NCI-H748 (cell line): ENCODE data around the gene ZNF165.
A peak's percentile ranks its signal among the peaks of the same experiment; 100 is the strongest.
"Not testable (repeated sequence)": the region's sequence is repeated elsewhere in the genome, so short reads cannot be mapped to it uniquely, and the experiment has no call there.

ENCODE experiments used
- DNase-seq: peaks from one replicate; lab custom pipeline; 2025; ENCODE audit not compliant: unreplicated experiment; lab: John Stamatoyannopoulos, UW

The ZNF165 gene

DNA sequence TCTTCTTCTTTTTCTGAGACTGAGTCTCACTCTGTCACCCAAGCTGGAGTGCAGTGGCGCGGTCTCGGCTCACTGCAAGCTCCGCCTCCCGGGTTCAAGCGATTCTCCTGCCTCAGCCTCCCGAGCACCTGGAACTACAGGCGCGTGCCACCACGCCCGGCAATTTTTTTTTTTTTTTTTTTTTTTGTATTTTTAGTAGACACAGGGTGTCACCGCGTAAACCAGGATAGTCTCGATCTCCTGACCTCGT is at the start of gene ZNF165:
ZNF165 (plus strand) TSS at position 188 of the 250 bp plus-strand sequence. CDS start 4,913 bp downstream, outside the sequence.
- not testable (repeated sequence) for DNase-seq

DNA sequence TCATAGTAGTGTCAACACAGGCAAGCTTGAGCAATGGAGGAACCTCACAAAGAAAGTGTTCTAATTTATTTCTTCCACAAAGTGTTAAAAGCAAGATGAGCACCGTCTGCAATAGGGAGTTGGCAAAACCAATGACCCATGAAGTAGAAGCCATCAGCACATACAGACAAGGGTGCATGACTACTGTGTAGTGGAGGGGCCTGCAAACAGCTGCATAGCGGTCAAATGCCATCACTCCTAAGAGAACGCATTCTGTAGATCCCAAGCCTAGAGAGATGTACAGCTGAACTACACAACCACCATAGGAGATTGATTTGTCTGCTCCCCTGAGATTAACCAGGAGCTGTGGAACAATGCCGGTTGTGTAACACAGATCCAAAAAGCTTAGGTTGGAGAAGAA is 26.8 kb upstream of the ZNF165 start:
- no peak for DNase-seq

DNA sequence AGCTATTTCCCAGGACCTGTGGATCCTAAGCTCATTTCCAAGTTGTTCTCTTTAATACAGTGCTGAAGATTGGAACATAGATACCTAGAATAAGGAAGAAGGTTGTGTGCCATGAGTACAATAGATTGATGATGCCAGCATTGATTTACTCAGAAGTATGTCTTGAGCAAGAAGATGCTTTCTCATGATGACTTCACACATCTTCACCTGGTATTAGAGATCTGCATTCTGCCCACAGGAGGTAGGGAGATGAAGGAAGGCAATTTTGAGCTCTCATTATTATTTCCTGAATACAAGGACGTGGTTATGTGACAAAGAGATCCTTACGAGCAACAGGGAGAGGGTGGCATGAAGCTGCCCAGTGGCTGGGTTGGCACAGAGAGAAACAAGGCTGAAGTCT is 20.0 kb upstream of the ZNF165 start:
- no peak for DNase-seq

DNA sequence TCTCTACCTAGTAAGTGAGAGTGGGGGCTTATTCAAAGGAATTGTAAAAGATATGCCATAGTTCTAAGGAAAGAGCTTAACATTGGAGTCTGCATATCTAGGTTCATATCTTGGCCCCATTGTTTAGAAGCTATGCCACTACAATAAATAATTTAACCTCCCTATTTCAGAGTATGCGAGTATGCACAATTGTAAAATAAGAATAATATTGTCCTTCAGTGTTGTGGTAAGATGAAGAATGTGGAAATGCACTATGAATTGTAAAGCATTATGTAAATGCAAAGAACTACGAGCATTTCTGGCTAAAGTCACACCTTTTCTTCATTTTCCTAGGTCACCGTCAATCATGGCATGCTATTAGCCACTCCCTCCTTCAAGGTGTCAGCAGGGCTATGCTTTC is 16.1 kb upstream of the ZNF165 start:
- no peak for DNase-seq

DNA sequence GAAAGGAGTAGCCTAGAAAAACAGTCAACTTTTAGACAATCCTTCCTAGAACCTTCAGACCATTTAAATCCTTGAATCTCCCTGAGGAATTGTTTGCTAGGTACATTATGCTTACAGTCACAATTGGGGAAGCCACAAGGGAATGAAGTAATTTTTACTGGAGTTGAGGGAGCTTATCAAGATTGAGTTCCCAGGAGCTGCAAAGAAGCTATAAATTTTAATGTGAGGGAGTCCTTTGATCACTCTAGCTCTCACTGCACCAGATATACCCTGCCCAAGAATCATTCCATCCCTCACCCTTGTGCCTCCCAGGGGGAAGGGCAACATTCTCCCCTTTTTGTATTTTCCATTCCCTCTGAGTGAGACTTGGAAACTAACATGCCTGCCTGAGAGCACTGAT is 12.3 kb upstream of the ZNF165 start:
- no peak for DNase-seq

DNA sequence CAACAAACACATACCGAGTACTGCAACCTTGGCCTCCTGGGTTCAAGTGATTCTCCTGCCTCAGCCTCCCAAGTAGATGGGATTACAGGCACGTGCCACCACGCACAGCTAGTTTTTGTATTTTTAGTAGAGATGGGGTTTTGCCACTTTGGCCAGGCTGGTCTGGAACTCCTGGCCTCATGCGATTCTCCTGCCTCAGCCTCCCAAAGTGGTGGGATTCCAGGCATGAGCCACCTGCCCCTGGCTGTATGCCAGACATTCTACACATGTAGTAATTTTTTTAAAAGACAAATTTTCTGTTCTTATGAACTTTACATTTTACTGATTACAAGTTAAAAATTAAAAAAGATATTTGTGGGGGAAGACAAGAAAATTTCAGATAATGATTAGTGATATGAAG is 9.4 kb upstream of the ZNF165 start:
- not testable (repeated sequence) for DNase-seq

DNA sequence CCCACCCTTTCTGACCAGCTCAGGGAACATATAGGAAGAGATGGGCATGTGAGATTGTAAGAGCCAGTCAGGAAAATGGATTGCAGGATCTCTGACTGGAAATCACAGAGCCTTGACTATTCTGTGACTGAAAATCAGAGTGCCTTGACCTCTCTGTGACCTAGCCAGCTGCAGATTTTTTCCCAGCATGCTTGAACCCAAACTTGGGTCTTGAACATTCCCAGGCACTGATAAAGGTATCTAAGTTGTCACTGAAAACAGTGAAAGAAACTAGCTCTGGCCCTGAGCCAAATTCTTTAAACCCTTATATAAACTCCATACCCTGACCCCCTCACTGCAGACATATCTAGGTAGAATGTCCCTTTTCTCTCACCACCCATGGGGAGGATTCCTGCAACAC is 2.3 kb upstream of the ZNF165 start:
- no peak for DNase-seq

DNA sequence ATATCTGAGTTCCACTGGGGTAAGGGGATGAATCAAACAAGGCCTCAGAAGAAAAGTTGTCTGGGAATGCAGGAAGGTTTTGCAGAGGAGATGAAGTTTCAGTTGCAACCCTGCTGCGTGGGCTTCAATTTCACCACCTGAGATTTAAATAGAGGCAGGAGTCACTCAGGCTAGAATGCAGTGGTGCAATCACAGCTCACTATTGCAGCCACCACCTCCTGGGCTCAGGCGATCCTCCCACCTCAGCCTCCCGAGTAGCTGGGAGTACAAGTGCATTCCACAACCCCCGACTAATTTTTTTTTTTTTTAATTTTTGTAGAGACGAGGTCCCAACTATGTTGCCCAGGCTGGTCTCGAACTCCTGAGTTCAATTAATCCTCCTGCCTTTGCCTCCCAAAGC is 1.5 kb upstream of the ZNF165 start:
- DNase-seq = no peak

DNA sequence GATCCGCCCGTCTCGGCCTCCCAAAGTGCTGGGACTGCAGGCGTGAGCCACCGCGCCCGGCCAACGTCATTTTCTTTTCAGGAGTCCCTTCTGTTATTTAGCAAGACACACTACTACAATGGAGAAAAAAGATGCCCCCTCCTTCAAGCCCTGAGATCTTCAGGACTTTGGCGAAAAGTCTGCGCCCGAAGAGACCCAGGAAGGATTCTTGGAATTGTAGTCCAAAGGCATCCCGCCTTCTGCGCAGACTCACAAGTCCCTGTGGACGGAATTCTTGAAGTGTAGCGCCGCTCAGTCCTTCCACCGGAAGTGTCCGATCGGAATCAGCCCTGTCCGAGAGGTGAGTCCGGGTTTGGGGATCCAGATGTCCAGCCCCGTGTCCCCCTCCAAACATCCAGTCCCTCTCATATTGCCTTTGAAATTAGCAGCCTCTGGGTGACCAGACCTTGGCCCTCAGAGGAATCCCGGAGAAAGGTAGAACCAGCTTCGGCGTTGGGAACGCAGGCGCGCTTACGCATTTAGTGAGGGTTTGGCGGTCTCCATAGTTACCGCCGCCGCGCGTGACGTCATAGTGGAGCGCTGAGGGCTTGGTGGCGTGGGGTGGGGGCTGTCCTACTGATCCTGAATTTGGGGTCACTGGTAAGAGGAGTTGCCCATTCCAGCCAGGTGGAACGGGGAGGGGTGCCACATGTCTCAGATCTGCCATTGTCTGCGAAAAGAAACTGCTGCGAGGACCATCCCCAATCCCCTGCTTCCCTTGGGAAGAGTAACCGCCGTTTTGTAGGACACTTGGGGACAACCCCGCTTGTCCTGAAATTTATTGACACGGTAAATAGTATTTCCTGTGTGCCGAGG is 490 bp downstream of the ZNF165 start:
- peak; percentile 97 for DNase-seq

DNA sequence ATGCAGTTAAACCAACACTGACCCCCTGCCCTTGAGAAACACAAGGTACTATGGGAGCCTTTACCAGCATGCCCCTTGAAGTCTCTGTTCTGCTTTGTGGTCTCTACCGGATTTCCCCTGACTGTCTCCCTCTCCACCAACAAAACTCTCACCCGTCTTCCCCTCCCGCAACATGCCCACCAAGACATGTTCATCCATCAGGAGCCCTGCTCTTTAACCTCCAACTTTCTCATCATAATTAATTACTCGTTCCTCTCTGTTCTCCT is 1.1 kb downstream of the ZNF165 start:
- DNase-seq = no peak

DNA sequence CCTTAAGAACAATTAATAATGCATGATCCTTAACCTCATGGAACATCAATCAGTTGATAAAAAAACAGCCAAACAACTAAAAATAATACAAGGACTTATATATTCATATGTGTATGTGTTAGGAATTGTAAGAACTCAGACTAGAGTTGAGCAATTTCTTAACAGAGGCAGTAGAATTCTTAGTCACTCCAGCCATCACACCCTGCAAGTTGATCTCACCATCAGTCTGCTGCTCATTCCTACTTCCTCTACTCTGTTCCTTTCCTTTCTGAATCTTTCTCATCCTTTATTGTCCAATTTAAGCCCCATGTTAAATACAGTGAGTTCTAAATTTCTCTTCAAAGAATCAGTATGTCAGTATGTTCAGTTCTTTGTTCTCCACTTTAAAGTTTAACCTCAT is 2.6 kb downstream of the ZNF165 start:
- no peak for DNase-seq

DNA sequence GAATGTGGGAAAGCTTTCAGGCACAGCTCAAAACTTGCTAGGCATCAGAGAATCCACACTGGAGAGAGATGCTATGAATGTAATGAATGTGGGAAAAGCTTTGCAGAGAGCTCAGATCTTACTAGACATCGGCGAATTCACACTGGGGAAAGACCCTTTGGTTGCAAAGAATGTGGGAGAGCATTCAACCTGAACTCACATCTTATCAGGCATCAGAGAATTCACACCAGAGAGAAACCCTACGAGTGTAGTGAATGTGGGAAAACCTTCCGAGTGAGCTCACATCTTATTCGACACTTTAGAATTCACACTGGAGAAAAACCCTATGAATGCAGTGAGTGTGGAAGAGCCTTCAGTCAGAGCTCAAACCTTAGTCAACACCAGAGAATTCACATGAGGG is 8.7 kb downstream of the ZNF165 start:
- no peak for DNase-seq

DNA sequence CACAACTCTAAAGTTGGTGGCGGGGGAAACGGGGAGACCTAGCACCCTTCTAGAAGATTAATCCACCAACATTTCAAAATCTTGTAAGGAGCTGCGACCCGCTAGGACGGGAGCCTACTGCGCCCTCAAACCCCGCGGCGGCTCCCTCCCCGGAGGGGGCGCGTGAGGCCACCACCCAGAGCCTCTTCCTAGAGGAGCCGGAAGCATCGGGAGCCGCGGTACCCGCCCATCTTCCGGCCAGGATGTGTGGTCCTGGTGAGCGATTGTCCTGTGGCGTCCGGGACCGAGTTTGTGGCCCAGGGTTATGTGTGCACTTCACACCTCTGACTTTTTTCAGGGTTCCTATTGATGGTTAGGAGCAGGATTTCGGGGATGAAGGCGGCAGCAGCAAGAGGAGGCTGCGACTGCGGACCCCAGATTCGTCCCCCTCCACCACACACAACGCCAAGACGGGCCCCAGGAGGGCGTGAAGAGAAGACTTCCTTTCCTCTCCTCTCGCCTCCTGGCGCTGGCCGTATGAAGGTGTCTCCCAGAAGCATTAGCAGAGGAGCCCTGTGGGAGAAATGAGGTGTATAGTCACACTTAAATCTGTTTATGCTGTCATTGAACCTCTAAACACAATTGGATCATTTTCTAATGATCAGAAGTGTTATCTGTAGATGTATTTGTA is 10.7 kb downstream of the ZNF165 start:
- no peak for DNase-seq

DNA sequence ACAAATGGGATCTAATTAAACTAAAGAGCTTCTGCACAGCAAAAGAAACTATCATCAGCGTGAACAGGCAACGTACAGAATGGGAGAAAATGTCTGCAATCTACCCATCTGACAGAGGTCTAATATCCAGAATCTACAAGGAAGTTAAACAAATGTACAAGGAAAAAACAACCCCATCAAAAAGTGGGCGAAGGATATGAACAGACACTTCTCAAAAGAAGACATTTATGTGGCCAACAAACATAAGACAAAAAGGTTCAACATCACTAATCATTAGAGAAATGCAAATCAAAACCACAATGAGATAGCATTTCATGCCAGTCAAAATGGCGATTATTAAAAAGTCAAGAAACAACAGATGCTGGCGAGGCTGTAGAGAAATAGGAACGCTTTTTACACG is 21.9 kb downstream of the ZNF165 start:
- DNase-seq = not testable (repeated sequence)

DNA sequence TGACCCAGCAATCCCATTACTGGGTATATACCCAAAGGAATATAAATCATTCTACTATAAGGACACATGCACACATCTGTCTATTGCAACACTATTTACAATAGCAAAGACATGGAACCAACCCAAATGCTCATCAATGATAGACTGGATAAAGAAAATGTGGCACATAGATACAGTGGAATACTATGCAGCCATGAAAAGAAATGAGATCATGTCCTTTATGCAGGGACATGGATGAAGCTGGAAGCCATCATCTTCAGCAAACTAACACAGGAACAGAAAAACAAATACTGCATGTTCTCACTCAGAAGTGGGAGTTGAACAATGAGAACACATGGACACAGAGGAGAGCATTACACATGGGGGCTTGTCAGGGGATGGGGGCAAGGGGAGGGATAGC is 22.3 kb downstream of the ZNF165 start:
- DNase-seq = not testable (repeated sequence)

DNA sequence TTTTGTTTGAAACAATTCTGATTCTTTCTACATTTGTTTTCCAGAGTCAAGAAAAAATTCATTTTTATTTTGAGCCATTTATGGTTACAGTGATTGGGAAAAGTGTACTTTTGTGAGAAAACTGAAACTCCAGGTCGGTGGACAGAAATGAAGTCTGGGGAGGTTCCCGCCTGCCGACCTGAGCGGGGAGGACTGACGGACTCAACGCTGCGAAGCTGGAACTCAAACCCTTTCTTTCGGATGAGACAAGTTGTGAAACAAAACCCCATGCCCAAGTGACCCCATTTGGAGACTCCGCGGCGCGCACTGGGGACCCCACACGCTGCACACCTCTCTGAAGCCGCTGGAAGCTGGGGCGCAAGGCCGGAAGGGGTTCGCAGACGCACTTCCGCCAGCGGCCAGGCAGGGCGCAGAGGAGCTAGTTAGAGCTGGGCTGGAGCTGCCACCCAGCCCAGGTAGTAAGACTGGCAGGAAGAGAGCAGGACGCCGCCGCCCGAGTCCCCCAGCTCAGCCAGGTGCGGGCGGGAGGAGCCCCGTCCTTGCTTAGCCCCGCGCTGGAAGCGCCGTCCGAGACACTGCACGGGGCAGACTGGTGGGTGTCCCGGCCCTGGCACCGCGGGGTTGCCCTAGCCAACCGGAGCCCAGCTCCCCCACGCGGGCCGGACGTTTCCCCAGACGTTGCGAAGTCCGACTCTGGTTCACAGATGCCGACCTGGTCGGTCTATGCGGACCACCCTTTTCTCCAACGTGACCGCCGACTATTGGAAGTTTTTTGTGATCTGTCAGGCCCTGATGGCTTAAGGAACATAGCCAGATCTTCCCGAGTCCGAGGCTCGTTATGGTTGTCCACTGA is 24.2 kb downstream of the ZNF165 start:
- peak; percentile 94 for DNase-seq

DNA sequence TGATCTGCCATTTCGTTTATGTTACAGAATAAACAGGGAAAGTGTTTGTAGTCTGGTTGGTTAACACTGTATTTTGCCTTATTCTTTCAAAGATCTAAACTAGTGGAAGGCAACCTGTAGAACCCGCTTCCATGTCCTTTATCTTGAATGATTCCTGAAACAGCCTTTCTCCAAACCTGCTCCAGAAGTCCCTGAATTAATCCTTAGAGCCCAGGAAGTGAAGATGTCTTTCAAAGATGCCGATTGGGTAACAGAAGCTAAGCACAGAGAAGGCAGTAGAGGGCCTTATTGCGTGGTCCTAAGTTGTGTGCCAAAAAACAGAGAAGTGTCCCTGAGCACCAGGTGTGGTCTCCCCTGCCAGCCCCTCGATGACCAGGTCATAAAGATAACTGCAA is 24.9 kb downstream of the ZNF165 start:
- peak; percentile 52 for DNase-seq

DNA sequence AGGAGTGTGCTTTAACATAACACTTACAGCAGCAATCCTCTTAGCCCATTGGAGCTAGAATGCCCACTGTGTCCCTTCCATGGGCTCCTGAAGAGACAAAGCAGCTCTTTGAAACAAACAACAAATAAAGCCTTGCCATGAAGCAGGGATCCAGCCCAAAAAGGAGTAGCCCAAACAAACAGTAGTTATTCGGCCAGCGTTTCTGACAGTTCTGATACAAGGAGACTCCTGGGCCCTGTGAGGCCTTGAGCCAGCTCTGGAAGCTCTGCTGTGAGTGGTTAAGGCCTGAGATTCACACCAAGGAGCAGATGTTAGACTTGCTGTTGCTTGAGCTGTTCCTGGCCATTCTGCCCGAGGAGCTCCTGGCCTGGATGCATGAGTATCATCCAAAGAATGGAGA is 27.1 kb downstream of the ZNF165 start:
- no peak for DNase-seq

DNA sequence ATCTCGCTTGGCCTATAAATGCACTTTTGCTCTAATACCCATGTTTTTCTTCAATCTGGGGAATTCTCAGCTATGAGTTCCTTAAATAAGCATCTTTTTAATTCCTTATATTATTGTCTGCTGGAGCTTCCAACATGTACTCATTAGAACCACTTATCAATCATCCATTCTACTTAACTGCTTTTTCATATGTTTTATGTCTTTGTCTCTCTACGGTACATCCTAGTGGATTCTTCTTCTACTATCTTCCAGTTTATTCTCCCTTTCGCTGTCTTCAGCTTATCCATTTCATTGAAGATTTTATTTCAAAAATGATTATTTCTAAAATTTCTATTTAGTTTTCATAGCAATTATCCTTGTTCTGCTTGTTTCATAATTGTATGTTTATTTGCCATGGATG is 31.6 kb downstream of the ZNF165 start:
- no peak for DNase-seq

DNA sequence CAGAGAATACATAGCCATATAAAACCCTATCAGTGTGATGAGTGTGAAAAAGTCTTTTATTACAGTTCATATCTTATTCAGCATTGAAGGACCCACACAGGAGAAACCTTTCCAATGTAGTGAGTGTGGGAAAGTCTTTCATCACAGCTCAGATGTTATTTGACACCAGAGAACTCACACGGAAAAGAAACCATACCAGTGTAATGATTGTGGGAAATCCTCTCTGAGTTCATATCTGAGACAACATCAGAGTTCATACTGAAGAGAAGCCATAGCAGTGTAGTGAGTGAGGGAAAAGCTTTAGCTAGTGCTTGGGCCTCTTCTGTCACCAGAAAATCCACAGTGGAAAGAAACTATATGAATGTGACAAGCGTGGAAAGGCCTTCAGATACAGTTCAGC is 35.4 kb downstream of the ZNF165 start:
- no peak for DNase-seq

DNA sequence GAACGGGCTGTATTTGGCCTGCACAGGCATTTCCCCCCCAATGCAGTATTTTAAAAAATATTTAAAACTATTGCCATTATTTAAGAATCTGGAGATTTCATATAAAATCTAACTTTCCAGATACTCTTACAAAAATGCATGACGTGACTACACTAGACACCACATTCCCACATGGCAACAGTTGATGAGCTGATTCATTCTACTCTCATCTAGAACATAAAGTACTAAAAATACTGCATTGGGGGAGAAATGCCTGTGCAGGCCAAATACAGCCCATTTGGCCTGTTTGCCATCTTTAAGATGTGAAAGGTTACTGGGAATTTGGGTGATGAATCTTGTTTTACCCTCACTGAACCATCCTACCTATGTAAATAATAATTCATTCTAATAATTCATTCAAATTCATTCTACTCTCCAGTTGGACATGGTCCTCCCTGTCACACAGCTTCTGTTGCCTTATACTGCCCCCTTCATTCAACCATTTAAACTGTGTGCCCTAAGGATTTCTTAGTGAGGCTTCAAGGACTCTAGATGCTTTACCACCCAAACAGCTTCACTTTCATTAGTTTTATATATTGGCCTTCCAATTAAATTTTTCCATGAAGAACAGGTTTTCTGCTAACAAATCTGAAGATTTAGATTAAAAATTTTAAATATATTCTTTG is 37.1 kb downstream of the ZNF165 start:
- no peak for DNase-seq

DNA sequence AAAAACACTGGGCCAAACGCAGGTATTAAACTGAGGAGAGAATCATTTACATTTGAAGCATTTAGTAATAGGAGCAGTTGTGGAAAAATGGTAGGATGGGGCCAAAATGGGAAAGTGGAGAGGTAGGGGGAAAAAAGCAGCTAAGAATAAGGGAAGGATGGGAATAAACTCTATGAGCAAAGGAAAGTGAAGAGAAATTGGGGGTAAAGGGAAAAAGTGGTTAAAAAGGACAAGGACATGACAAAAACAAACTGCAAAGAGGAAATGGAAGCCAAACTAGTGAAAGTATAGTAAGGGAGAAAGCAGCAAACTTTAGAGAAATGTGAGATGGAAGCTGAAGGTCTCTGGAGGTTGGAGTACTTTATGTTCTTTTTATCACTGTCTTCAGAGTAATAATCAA is 37.8 kb downstream of the ZNF165 start:
- no peak for DNase-seq
